ENCODE results near the gene GRIK4. TPM values are rescaled to one million over a fixed set of nuclear protein-coding genes. Genes with fewer than 3 reads are reported as not detected.

The GRIK4 gene
- total and polyA plus RNA-seq, 2 of the 4 experiments (the other 2 are of a cell fraction): 0.18 to 0.38 TPM

GRCh38 chr11:121004206-121004840 is 492.8 kb downstream of the GRIK4 start:
- dilution Hi-C loops (cut with HindIII; ENCODE audit: low sequenced_read_pairs, unreplicated experiment) (no loop called here), intact Hi-C loops (cut with micrococcal nuclease) (no loop called here), in situ Hi-C loops (cut with MboI; ENCODE audit: low sequenced_read_pairs) (no loop called here)
- no peak overlapping the region for H2BK120ac ChIP-seq (ENCODE audit: low read depth, low read length)
- ATAC-seq (ENCODE audit: low read depth) (no peak), DNase-seq (no peak)
- H3K18ac ChIP-seq (ENCODE audit: low read depth, low read length): no peak overlapping the region
- H3K4me2 ChIP-seq (ENCODE audit: low read depth, low read length): no peak overlapping the region
- no peak overlapping the region for H4K5ac ChIP-seq (ENCODE audit: low read depth, low read length)
- no peak overlapping the region for H3K14ac ChIP-seq (replicated peaks; ENCODE audit: low read depth, low read length)
- no peak overlapping the region for H2BK15ac ChIP-seq (ENCODE audit: low read depth, low read length)
- no peaks in the 10 kb centered on the region for H3K36me3 ChIP-seq (ENCODE audit: control insufficient read depth, insufficient read depth, low read length)
- H4K91ac ChIP-seq (ENCODE audit: insufficient read depth, low read depth, low read length): no peak overlapping the region
- no peaks in the 10 kb centered on the region for H3K79me1 ChIP-seq (ENCODE audit: low read depth in 1 of 2, low read length in 2 of 2)
- no peak overlapping the region for H3K23ac ChIP-seq (ENCODE audit: low read depth, low read length)
- ChIA-PET POLR2A (ENCODE audit: unreplicated experiment) (no interaction called here), CTCF (no interaction called here)
- no peak overlapping the region for H4K8ac ChIP-seq (ENCODE audit: low read depth in 2 of 2, low read length in 2 of 2)
- H2AK5ac ChIP-seq (ENCODE audit: low read depth, low read length): no peak overlapping the region
- no peak overlapping the region for H3K4ac ChIP-seq (ENCODE audit: low read depth, low read length)
- no peak overlapping the region for H3K56ac ChIP-seq (ENCODE audit: extremely low read depth, insufficient read depth, low read length)
- no peak overlapping the region for H3K9ac ChIP-seq (ENCODE audit: low read depth, low read length)
- TF ChIP-seq CHD1 (IDR thresholded peaks at IDR 0.05; ENCODE audit: low read depth, low read length) (no peak), CEBPB (IDR thresholded peaks at IDR 0.05; ENCODE audit: low read depth, low read length) (no peak)
- no peak overlapping the region for H3K27ac ChIP-seq (ENCODE audit: insufficient read depth, low read length)
- H3K9me1 ChIP-seq (ENCODE audit: insufficient read depth, low read length): no peaks in the 10 kb centered on the region
- H4K20me1 ChIP-seq (ENCODE audit: insufficient read depth, low read length): no peaks in the 10 kb centered on the region
- WGBS, 2 experiments (ENCODE audit: extremely low coverage in 2 of 2, insufficient read length in 1 of 2): 0% methylated on average over 1 of the region's 4 CpGs; no CpG with 5 or more reads in 1 of the 2 experiments
- H2AK9ac ChIP-seq (replicated peaks; ENCODE audit: low read depth, low read length, poor library complexity): no peak overlapping the region
- H2BK5ac ChIP-seq (ENCODE audit: low read depth, low read length, poor library complexity, severe bottlenecking): no peak overlapping the region
- no peaks in the 10 kb centered on the region for H3K9me3 ChIP-seq (ENCODE audit: control insufficient read depth, insufficient read depth, low read length)
- no peaks in the 10 kb centered on the region for H3K4me1 ChIP-seq (ENCODE audit: control insufficient read depth, insufficient read depth, low read length)
- H2AFZ ChIP-seq (replicated peaks; ENCODE audit: low read length, poor library complexity): no peak overlapping the region
- peaks cover 10% of the 10 kb centered on the region for H3K27me3 ChIP-seq (ENCODE audit: control insufficient read depth, insufficient read depth, low read length)
- BruUV-seq (replicated peaks): no TSS peak
- H3K4me3 ChIP-seq (ENCODE audit: insufficient read depth, low read depth, low read length): no peak overlapping the region
- no peak overlapping the region for H2BK20ac ChIP-seq (ENCODE audit: low read depth, low read length)
